ENCODE measurements around the gene TSPEAR. TPM values are rescaled to one million over a fixed set of nuclear protein-coding genes. Genes with fewer than 3 reads are reported as not detected.

Gene TSPEAR
- total RNA-seq, 1 experiment from 2014 or later, result not detected

- Histone ChIP-seq H3K27ac (ENCODE audit: low read length) (no peak overlapping the region), H3K9me3 (ENCODE audit: control insufficient read depth, insufficient read depth, low read depth, low read length) (no peaks in the 10 kb centered on the region), H3K4me1 (ENCODE audit: control insufficient read depth, insufficient read depth, low read length) (no peaks in the 10 kb centered on the region), H3K27me3 (ENCODE audit: control insufficient read depth, insufficient read depth, low read length) (no peaks in the 10 kb centered on the region), H3K36me3 (ENCODE audit: control insufficient read depth, insufficient read depth, low read length) (no peaks in the 10 kb centered on the region; the same call in 1 of the 2 replicates), H3K4me3 (ENCODE audit: low read depth in 2 of 2, low read length in 2 of 2) (no peak overlapping the region)
- ATAC-seq (no peak), DNase-seq (ENCODE audit: low read depth, low spot score) (no peak)
- intact Hi-C loops (cut with micrococcal nuclease; ENCODE audit: unreplicated experiment) (loop anchor here (5.0 to 10.0 kb wide), 2 partner anchors 230 to 272 kb away; no protein-coding TSS in a partner anchor), in situ Hi-C loops (cut with HindIII; ENCODE audit: low pct_unique_long_range_greater_than_20kb, low sequenced_read_pairs) (no loop called here)
- no TSS peak for BruUV-seq (replicated peaks)
- POLR2A ChIA-PET, result interaction anchor here (0.6 kb wide), 1 partner anchor 19 kb away, joined by 3 read pairs; no protein-coding TSS in a partner anchor
- CTCF ChIA-PET, result no interaction called here
- TF ChIP-seq POLR2AphosphoS5 (IDR thresholded peaks at IDR 0.05; ENCODE audit: low read depth, low read length), result no peak
- no peak for TF ChIP-seq REST (IDR thresholded peaks at IDR 0.05; ENCODE audit: insufficient read depth in 1 of 2, low read depth in 2 of 2, low read length in 1 of 2)
- no peak for TF ChIP-seq CTCF (IDR thresholded peaks at IDR 0.05)
- no peak for TF ChIP-seq TCF7L2 (IDR thresholded peaks at IDR 0.05; ENCODE audit: low read depth, low read length)
- no peak for TF ChIP-seq SIN3A (IDR thresholded peaks at IDR 0.05; ENCODE audit: borderline replicate concordance, insufficient read depth, low read depth, low read length)
Observed at GRCh38 chr21:44512496-44513388, 198.6 kb downstream of the TSPEAR start.

GRCh38 chr21:44511938-44512275, 199.5 kb downstream of the TSPEAR start:
- Histone ChIP-seq H3K9me3 (ENCODE audit: control insufficient read depth, insufficient read depth, low read depth, low read length) (no peaks in the 10 kb centered on the region), H3K4me1 (ENCODE audit: control insufficient read depth, insufficient read depth, low read length) (no peaks in the 10 kb centered on the region), H3K36me3 (ENCODE audit: control insufficient read depth, insufficient read depth, low read length) (no peaks in the 10 kb centered on the region), H3K4me3 (ENCODE audit: low read depth in 2 of 2, low read length in 2 of 2) (no peak overlapping the region), H3K27ac (ENCODE audit: low read length) (no peak overlapping the region), H3K27me3 (ENCODE audit: control insufficient read depth, insufficient read depth, low read length) (no peaks in the 10 kb centered on the region)
- DNase-seq (ENCODE audit: low read depth, low spot score) (no peak), ATAC-seq (no peak)
- ChIA-PET POLR2A (no interaction called here), CTCF (no interaction called here)
- intact Hi-C loops (cut with micrococcal nuclease; ENCODE audit: unreplicated experiment), result loop anchor here (5.0 to 10.0 kb wide), 2 partner anchors 230 to 273 kb away; no protein-coding TSS in a partner anchor
- TF ChIP-seq POLR2AphosphoS5 (IDR thresholded peaks at IDR 0.05; ENCODE audit: low read depth, low read length) (no peak), TCF7L2 (IDR thresholded peaks at IDR 0.05; ENCODE audit: low read depth, low read length) (no peak), CTCF (IDR thresholded peaks at IDR 0.05) (no peak), SIN3A (IDR thresholded peaks at IDR 0.05; ENCODE audit: borderline replicate concordance, insufficient read depth, low read depth, low read length) (no peak), REST (IDR thresholded peaks at IDR 0.05; ENCODE audit: insufficient read depth in 1 of 2, low read depth in 2 of 2, low read length in 1 of 2) (no peak)
- in situ Hi-C loops (cut with HindIII; ENCODE audit: low pct_unique_long_range_greater_than_20kb, low sequenced_read_pairs), result no loop called here
- BruUV-seq (replicated peaks), result no TSS peak
